H1 (cell line): Measurements from ENCODE around the gene PKD1L1.

ENCODE experiments used
- CTCF ChIP-seq, 3 experiments: IDR thresholded peaks; 1 replicate in 2 of 3; 2 replicates in 1 of 3; pipeline versions ENCODE4 v1.5.1 to v1.6.1; 2011; ENCODE audit warnings: low read length in 3 of 3, mild to moderate bottlenecking in 3 of 3, inconsistent platforms in 2 of 3, low read depth in 1 of 3, moderate library complexity in 1 of 3; ENCODE audit not compliant: insufficient read depth in 1 of 3; ENCODE audit errors: control extremely low read depth in 1 of 3
- POLR2AphosphoS5 ChIP-seq: IDR thresholded peaks from 2 replicates; pipeline ENCODE4 v1.6.1; 2011; ENCODE audit warnings: low read depth, low read length

GRCh38 chr7:47941136-47941844 is 7.0 kb downstream of the PKD1L1 start:
- TF ChIP-seq CTCF (IDR thresholded peaks at IDR 0.05; ENCODE audit: control extremely low read depth in 1 of 3, insufficient read depth in 1 of 3, low read depth in 1 of 3, low read length in 3 of 3) (no peak), POLR2AphosphoS5 (no peak)
